Hepatocyte (in vitro differentiated cells): Measurements from ENCODE around the gene OSBPL3.

Experiments
- CTCF ChIP-seq: fragments of 200-600 bp; sonication (generic); IDR thresholded peaks from 2 replicates; pipeline ENCODE4 v1.5.1; 2016; ENCODE audit warnings: antibody characterized with exemption, mild to moderate bottlenecking; ENCODE audit not compliant: poor library complexity
- EZH2 ChIP-seq: fragments of 200-600 bp; sonication (generic); IDR thresholded peaks from 2 replicates; pipeline ENCODE4 v1.6.1; 2016; ENCODE audit warnings: antibody characterized with exemption, mild to moderate bottlenecking, borderline replicate concordance

DNA sequence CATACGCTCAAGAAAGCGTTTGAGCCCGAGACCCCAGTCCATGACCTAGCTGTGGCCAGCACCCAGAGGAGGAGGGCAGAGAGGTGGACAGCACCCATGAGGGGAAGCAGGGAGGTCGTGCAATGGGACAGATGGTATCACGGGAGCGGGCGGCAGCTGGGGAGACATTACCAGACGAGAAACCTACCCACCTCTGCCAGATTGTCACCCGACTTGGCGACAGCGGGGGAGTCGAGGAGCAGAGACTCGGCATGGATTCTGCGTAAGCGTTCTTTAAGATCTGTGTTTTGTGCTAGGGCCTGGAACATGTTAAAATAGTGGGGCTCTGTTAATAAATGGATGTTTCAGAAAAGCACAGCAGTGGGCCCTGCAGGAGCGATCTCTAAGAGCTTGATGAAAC is 131.1 kb downstream of the OSBPL3 start:
- TF ChIP-seq CTCF (no peak), EZH2 (no peak)
